Measurements from ENCODE around the gene SLC35A3.
"Not testable (repeated sequence)": the region's sequence is repeated elsewhere in the genome, so short reads cannot be mapped to it uniquely, and the experiment has no call there.

The SLC35A3 gene

GRCh38 chr1:99975529-99975928 is 5.7 kb downstream of the SLC35A3 start:
- TF ChIP-seq CTCF (conservative IDR thresholded peaks at IDR 0.05) = no peak
- peak overlapping the region; percentile 21; the same call in 1 of the 2 replicates for H3K27ac ChIP-seq

DNA sequence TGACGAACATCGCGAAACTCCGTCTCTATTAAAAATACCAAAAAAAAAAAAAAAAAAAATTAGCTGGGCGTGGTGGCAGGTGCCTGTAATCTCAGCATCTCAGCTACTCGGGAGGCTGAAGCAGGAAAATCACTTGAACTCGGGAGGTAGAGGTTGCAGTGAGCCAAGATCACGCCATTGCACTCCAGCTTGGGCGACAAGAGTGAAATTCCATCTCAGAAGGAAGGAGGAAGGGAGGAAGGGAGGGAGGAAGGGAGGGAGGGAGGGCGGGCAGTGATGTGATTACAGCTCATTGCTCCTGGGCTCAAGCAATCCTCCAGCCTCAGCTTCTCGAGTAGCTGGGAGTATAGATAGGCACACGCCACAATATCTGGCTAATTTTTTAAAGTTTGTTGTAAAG is 7.5 kb downstream of the SLC35A3 start:
- not testable (repeated sequence) for H3K27ac ChIP-seq

GRCh38 chr1:99978218-99978617 is 8.4 kb downstream of the SLC35A3 start:
- no peak for TF ChIP-seq CTCF (conservative IDR thresholded peaks at IDR 0.05)
- no peak overlapping the region for H3K27ac ChIP-seq

- no peak for TF ChIP-seq CTCF (conservative IDR thresholded peaks at IDR 0.05)
- no peak overlapping the region for H3K27ac ChIP-seq
These were observed 9.3 kb downstream of the SLC35A3 start for GRCh38 chr1:99979091-99979490.

DNA sequence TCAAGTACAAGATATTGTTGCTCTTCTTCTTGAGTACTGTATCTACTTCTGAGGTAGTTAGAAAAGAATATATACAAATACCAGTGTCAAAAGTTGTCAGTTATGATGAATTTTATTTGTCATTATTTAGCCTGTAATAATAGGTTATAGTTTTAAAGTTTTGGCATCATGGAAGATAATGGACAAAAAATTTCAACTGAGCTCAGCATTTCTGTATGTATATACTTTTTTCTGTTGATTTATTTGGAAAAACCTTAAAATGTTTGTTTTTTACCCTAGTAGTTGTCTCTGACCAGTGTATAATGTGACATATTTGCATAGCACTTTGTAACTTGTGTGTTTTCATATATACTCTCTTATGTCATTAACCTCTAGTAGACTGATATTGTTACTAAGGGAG is 11.1 kb downstream of the SLC35A3 start:
- H3K27ac ChIP-seq = peak overlapping the region; percentile 36
- no peak for TF ChIP-seq CTCF (conservative IDR thresholded peaks at IDR 0.05)

DNA sequence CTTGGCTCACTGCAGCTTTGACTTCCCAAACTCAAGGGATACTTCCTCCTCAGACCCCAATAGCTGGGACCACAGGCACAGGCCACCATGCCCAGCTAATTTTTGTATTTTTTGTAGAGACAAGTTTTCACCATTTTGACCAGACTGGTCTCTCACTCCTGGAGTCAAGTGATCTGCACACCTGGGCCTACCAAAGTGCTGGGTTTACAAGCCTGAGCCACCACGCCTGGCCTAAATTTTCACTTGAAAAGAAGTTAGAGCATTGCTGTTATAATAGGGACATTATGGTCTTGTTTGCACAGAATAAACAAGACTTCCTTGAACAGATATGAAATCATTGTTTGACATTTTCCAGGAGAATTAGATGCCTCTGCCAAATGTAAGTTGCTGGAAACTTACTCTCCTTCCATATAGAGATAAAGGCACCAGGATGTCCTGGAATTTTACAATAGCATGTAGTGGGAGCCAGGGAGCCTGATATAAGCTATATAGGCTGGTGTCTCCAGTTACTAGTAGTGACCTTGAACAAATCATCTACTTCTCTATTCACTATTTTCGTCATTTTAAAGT is 16.9 kb downstream of the SLC35A3 start:
- H3K27ac ChIP-seq = peak overlapping the region; percentile 83
- TF ChIP-seq CTCF (conservative IDR thresholded peaks at IDR 0.05) = no peak

- TF ChIP-seq CTCF (conservative IDR thresholded peaks at IDR 0.05) = no peak
- peak overlapping the region; percentile 83 for H3K27ac ChIP-seq
These were observed 18.5 kb downstream of the SLC35A3 start for GRCh38 chr1:99988210-99988765.

GRCh38 chr1:99992044-99992722 is 22.4 kb downstream of the SLC35A3 start:
- H3K27ac ChIP-seq = no peak overlapping the region
- TF ChIP-seq CTCF (conservative IDR thresholded peaks at IDR 0.05) = no peak

All from VCaP (cell line).